Head of caudate nucleus (tissue), 42 donors: Measurements from ENCODE around the gene GPC5.
"Not testable (repeated sequence)": the region's sequence is repeated elsewhere in the genome, so short reads cannot be mapped to it uniquely, and the experiment has no call there.

Source experiments
- DNase-seq, 42 donors: peaks; one replicate each; pipeline versions ENCODE4 v3.0.0 to v3.0.0-alpha.2; 2020 to 2021; ENCODE audit warnings: mixed read lengths in 7 of 42
- intact Hi-C: fragments of 100-400 bp; cut with DNase I; formaldehyde crosslinking; loops from one replicate; pipeline ENCODE4 v1.15.0; 2022

Gene GPC5

DNA sequence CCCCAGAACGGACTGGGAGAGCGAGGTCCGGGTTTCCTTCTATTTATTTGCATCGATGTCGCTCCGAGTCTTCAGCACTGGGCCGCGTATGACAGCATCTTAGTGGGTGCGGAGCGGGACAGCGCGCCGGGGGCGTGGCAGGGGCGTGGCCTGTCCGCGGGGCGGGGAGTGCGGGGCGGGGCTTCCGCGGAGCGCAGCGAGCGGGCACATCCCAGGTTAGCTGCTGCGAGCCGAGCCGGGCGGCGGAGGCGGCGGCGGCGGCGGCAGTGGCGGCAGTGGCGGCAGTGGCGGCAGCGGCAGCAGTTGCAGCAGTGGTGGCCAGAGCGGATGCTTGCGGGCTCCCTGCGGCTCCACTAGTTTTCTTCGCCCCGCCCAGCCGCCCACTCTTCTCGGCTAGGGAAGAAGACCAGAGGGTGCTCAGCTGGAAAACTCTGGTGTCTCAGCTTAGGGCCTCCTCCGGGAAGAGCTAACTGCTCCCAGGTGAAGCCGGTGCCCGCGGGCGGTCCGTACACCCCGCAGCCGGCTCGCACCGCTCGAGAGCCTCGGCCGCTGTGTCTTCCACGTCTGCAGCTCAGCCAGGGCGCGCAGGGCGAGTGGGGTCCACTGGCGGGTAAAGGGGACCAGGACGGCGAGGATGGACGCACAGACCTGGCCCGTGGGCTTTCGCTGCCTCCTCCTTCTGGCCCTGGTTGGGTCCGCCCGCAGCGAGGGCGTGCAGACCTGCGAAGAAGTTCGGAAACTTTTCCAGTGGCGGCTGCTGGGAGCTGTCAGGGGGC lies at the start of gene GPC5:
GPC5 (plus strand) TSS at position 209 of the 776 bp plus-strand sequence.
- intact Hi-C loops, result no loop called here
- DNase-seq, result peak; percentile 69 to 95 (median 90)

DNA sequence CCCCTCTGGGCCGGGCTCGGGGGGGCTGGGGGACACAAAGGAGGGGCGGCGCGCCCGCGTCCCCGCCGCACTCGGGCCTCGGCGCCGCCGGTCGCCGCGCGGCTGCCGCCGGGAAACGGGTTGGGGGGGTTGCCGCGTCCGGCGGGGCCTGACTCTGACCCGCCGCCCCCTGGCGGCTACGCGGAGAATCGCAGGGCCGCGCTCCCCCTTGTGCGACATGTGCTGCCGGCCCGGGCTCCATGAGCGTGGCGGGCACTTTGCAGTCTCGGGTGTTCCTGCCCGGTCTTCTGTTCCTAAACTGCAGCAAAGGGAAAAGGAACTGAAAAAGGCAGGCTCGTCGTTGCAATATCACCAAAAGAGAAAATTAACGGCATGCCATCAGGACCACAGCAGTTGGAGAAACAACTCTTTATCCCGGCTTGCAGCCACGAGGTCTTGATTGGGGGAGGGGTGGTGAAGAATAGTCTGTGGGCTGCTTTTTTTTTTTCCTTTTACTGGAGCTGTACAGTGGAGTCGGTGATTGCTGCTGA lies 49.5 kb upstream of the GPC5 start:
- peak; percentile 83 to 98 (median 94) for DNase-seq
- intact Hi-C loops, result no loop called here

DNA sequence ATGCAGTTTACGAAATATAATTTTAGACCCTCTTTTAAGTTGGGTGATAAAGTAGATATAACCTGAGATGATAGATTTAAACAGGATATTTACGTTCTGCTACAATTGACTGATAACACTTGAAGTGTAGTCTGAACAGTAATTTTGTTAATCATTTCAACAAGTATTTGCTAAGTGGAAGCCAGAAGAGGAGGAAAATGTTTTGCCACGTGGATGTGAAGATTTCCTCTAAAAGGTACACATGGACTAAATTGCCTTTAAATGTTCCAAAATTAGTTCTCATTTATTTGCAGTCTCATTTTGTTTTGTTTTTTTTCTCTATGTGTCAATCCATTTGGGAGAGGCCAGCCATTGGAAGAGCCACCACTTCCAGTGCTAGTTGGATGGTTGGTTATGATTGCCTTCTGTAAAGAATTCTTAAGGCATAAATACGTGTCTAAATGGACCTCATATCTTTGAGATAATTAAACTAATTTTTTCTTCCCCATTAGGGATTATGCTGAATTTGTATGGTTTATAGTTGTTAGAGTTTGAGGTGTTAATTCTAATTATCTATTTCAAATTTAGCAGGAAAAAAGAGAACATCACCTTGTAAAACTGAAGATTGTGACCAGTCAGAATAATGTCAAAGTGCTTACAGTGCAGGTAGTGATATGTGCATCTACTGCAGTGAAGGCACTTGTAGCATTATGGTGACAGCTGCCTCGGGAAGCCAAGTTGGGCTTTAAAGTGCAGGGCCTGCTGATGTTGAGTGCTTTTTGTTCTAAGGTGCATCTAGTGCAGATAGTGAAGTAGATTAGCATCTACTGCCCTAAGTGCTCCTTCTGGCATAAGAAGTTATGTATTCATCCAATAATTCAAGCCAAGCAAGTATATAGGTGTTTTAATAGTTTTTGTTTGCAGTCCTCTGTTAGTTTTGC lies 48.2 kb upstream of the GPC5 start:
- DNase-seq, result no peak
- intact Hi-C loops, result no loop called here

DNA sequence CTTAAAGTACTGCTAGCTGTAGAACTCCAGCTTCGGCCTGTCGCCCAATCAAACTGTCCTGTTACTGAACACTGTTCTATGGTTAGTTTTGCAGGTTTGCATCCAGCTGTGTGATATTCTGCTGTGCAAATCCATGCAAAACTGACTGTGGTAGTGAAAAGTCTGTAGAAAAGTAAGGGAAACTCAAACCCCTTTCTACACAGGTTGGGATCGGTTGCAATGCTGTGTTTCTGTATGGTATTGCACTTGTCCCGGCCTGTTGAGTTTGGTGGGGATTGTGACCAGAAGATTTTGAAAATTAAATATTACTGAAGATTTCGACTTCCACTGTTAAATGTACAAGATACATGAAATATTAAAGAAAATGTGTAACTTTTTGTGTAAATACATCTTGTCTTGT lies 47.3 kb upstream of the GPC5 start:
- intact Hi-C loops, result no loop called here
- DNase-seq, result no peak

DNA sequence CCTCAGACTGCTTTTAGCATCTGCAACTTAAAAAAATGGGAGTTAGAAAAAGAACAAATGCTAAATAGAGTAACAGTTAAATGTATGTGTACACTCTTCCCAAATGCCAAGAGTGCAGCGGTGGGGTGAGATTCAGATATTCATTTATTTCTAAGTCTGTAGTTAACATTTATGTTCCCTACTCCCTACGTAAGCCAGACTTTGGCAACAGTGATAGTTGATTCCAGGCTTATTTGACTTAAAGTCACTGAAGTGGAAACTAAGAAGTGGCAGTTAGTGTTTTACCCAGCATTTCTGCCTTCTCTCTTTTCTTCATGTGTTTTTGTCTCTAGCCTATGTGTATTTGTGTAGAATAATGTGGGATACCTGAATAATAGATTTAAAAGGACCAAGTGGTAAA lies 46.4 kb upstream of the GPC5 start:
- intact Hi-C loops, result no loop called here
- DNase-seq, result no peak

DNA sequence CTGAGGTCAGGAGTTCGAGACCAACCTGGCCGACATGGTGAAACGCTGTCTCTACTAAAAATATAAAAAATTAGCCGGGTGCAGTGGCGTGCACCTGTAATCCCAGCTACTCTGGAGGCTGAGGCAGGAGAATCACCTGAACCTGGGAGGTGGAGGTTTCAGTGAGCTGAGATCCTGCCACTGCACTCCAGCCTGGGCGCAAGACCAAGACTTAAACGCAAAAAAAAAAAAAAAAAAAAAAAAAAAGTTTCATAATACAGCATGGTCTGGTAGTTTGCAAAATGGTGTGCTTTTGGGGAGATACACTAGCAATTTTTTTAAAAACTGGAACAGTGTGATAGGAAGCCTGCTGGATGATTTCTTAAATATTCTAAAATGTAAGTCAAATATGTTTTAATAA lies 45.5 kb upstream of the GPC5 start:
- DNase-seq, intact Hi-C loops: not testable (repeated sequence)

DNA sequence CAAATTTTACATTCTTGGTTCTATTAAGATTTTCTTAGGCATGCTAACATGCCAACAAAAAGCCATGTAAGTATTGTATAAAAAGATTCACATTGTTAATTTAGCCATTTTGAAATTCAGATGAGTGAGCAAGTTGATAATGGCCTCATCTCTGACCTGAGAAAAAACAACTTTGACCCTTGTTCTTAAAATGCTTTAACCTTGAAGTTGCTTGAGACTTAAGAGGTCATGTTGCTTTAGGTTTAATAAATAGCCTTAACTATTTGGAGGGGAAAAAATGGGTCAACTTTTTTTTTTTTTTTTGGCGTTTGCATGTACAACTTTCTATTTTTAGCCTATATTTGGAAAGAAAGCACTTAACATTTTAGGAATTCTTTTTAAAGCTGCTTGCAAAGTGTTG lies 44.9 kb upstream of the GPC5 start:
- no peak for DNase-seq
- intact Hi-C loops, result no loop called here

DNA sequence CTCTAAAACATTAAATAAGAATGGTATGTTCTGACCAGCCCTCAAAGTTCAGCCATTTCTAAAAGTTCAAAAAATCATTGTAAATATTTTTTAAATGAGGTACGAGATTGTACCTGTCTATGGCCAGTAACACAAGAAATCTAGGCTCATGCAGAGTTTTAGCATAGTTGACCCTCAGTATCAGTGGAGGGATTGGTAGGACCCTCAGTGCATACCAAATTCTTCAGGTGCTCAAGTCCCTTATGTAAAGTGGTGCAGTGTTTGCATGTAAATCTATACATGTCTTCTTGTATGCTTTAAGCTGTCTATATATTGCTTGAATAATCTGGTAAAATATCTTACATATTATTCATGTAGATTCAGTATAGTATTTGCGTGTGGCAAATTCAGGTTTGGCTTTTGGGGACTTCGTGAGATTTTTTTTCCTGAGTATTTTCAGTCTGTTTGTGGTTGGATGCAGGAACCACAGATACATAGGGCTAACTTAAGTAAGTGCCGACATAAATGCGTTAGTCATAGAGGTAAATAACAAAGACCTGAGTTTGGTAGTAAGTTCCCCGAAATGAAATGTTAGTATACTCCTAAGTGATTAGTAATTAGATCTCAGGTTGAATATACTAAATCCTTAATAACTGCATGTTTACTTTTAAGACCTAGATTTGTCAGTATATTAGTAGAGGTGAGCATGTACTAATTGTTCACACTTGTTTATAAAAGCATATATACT lies 43.2 kb upstream of the GPC5 start:
- no peak for DNase-seq
- intact Hi-C loops, result no loop called here

DNA sequence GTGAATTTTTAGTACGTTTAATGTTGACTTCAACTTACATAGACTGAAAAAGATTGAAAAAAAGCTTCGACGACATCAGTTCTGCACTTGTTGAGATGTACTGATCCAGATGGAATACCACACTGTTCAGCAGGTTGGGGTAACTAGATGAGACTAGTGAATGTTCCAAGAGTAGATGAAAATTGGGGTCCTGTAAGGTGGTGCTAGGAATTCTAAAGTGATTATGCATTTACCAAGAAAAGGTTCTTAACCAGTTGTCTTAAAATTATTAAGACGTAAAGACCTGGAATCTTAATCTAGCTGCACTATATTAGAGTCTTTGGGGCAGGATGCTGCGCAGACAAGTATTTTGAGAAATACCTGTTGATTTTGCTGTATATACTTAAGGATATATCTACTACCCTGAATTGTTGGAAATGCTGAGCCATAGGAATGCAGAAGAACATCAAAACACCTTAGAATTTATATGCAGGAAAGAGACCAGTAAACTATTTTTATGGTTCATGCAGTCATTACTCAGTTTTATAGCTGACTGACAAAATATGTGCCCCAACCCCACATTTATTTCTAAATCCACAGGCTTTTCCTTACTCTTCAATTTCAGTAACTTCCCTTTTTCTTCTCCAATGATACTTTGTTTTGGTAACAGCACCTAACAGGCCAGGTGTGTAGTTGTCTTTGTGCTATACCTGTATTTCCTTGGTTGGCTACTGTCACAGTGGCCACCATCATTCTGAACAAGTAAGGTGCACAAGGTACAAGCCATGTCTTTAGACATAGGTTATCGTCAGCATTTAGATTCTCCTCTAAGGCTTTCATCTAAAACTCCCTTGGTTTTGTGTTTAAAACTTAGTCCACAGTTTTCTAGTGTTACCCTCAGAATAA lies 42.4 kb upstream of the GPC5 start:
- DNase-seq, result no peak
- intact Hi-C loops, result no loop called here

DNA sequence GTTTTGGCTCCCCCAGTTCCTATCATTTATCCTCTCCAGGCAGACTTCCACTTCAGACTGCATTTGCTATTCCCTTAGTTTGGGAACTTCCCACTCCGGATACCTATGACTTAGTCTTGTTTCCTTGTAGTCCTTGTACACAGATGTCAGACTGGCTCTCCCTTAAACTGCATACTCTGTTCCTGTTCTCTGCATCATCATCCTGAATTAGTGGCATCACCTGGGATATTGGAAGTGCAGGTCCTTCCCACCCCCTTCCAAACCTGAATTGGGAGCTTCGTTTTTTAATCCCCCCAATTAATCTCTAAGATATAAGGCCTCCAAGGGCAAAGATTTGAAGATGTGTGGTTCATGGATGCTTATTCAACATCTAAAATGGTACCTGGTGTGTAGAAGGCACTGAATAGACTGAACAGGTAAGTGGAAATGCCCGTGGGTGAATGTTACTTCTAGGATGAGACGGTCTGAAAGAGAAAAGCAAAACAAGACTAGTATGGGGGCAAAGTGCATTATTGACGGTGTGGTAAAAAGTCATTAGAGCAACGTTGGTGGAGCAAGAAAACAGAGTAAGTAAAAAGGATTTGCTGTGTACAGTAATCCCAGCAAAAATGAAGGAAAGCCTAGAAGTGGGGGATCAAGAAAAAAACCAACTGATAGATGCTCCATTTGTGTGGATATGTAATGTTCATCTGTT lies 41.4 kb upstream of the GPC5 start:
- intact Hi-C loops, result no loop called here
- no peak for DNase-seq

DNA sequence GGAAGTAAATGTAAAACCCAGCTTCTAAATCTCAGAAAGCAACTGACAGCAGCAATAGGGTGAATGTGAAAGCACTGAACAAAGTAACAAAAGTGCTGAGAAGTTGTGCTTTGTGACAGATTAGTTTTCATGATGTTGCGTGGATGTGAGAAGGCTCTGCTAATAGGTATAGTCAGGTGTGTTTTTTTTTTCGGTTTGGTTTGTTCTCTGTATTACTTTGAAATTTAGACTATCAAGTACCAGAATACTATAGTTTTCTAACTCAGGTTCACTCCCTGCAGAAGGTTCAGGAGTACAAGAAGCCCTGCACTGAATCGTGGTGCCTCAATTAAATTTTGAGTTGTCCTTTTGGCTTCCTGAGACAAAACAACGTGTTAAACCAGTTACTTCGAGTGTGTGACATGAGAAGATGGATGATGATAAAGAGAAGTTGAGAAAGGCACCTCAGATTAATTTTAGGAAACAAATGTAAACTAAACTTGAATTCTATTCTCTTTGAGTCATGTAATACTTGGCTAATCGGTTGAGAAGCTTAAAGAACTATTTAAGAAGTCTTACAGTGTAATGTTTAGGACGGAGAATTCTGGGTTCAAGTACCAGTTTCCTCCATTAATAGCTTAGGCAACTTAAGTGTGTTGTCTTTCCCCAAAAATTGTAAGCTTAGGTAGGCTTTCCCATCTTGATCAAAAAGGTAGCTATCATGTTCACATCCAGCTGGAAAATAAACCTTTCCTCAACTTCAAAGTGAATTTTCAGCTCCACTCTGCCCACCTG lies 40.6 kb upstream of the GPC5 start:
- intact Hi-C loops, result no loop called here
- no peak for DNase-seq

DNA sequence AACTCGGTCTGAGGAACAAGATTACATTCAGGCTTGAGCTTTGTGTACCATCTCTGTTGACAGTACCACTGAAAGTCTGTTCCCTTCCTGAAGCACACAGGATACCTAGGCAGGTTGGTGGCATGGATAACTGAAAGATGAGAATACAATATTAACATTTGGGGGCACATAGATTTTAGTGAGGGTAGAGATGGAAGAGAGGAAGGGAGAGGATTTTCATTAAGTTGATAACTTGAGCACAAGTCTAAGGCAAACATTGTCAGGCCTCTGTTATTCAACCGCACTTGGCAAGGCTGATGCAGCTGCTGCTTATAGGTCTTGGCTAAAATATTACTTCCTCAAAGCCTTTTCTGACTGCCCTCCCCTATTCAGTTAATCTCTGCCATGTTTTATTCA lies 40.0 kb upstream of the GPC5 start:
- intact Hi-C loops, result no loop called here
- no peak for DNase-seq

DNA sequence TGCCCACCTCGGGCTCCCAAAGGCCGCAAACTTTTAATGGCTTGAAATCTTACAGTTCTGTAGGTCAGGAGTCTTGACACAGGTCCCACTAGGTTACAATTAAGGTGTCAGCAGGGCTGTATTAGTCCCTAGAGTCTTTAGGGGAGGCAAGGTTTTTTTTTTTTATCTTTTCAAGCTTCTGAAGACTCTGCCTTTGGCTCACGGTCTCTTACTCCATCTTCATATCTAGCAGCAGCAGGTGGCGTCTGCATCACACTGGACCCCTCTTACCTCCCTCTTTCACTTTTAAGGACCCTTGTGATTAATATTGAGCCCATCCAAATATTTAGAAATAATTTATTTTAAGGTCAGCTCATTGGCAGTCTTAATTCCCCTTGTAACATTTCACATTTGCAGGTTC lies 39.3 kb upstream of the GPC5 start:
- no peak for DNase-seq
- intact Hi-C loops, result no loop called here

DNA sequence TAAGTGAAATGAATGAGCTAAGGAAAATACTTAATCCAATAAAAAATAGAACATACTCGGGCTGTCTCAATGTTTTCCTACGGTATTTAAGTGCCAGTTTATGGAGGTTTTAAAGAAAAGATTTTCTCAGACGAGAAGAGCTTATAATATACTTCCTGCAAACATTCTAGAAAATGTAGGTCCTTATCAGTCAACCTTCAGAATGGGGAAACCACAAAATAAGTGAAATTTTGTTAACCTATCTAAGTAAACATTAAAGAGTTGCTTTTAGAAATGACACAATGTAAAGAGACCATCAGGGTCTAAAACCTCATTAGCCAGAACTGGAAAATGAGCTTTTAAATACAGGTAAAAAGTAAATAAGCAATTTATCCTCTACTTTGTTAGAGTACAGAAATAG lies 38.8 kb upstream of the GPC5 start:
- no peak for DNase-seq
- intact Hi-C loops, result no loop called here

DNA sequence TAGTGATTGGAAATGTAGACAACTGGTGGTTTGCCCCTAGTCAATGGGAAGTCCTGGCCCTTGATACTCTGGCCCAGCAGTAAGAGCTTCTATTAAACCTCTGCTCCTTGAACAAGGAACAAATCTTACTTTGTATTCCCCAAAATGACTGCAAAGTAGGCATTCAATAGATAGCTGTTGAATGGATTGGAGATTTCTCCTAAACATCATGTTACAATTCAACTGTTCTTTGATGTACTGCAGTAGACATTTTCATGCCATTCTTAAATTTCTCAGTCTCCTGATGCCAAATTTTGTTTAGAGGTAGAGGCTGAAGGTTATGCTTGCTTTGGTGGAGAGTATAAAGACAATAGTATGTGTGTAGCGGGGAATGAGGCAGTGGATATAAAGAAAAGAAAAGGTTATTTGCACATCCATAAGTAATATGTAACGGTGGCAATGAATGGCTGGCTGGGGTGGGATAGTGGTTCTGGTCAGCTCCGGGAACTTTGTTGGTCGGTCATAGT lies 38.1 kb upstream of the GPC5 start:
- intact Hi-C loops, result no loop called here
- DNase-seq, result no peak

DNA sequence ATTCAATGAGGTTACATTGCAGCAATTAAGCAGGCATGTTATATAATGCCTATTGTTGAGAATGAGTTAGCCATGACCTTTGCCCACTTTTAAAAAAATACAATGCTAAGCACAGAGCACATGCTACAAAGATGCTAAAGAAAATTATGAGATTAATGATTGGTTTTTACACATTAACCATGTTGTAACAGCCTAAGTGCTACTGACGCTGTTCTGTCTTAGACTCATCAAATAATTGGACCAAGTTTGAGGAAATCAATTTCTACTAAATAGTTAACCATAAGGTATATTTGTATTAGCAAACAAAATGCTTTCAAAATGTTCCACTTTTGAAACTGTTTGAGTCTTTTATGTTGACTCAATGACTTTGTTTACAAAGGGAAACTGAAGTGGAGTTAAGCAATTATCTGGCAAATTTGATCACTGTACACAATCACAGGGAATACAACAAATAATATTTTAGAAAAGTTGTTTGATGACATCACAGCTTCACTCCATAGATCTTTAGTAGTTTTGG lies 36.6 kb upstream of the GPC5 start:
- no peak for DNase-seq
- intact Hi-C loops, result no loop called here

DNA sequence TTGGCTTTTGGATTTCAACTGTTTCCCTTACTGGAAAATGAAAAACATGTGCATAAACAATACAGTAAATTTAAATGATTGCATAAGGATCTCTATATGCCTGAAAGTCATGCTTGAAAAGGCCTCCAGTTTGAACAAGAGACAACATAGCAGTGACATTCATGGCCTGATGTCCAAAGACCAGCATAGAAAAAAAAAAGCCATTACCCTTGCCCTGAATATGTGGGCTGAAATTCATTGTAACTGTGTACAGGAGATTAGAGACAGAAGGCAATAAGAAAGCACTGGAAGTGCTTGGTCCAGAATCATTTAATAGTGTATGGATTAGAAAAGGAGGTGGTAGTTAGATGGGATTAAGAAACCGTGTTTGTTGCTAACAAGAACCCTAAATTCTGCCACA lies 35.5 kb upstream of the GPC5 start:
- no peak for DNase-seq
- intact Hi-C loops, result no loop called here
